Measurements from ENCODE around the gene LRRC43. TPM values are rescaled to one million over a fixed set of nuclear protein-coding genes. Genes with fewer than 3 reads are reported as not detected.

LRRC43 gene
- total RNA-seq, 1 donor from 2014 or later: 1.7 TPM

DNA sequence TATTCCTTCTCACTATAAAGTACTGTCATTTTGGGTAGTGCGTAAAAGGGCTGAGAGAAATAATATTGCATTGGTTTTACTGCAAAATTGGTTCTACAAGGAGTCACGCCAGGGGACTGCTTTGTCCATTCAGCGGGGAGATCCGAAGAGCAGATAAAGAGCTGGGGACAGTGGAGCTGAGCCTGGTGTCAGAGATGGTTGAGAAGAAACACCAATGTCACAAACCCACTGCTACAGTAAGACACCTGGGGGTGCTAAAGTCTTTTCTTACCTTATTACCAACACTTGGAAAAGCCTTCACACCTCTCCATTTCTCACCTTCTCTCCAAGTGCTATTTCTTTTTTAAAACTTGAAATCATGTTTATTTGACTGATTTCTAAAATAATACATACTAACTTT, 23.0 kb upstream of the LRRC43 start:
- Mint-ChIP-seq H3K4me3 (no peak overlapping the region), H3K4me1 (no peaks in the 10 kb centered on the region), H3K27ac (ENCODE audit: unreplicated experiment) (no peak overlapping the region), H3K9me3 (no peaks in the 10 kb centered on the region), H3K36me3 (ENCODE audit: low read depth) (no peaks in the 10 kb centered on the region), H3K27me3 (ENCODE audit: low read depth) (no peaks in the 10 kb centered on the region)
- TF ChIP-seq, protein P1, sequence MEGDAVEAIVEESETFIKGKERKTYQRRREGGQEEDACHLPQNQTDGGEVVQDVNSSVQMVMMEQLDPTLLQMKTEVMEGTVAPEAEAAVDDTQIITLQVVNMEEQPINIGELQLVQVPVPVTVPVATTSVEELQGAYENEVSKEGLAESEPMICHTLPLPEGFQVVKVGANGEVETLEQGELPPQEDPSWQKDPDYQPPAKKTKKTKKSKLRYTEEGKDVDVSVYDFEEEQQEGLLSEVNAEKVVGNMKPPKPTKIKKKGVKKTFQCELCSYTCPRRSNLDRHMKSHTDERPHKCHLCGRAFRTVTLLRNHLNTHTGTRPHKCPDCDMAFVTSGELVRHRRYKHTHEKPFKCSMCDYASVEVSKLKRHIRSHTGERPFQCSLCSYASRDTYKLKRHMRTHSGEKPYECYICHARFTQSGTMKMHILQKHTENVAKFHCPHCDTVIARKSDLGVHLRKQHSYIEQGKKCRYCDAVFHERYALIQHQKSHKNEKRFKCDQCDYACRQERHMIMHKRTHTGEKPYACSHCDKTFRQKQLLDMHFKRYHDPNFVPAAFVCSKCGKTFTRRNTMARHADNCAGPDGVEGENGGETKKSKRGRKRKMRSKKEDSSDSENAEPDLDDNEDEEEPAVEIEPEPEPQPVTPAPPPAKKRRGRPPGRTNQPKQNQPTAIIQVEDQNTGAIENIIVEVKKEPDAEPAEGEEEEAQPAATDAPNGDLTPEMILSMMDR (conservative IDR thresholded peaks at IDR 0.05): no peak
- no peak for DNase-seq (ENCODE audit: low read depth, low spot score)

DNA sequence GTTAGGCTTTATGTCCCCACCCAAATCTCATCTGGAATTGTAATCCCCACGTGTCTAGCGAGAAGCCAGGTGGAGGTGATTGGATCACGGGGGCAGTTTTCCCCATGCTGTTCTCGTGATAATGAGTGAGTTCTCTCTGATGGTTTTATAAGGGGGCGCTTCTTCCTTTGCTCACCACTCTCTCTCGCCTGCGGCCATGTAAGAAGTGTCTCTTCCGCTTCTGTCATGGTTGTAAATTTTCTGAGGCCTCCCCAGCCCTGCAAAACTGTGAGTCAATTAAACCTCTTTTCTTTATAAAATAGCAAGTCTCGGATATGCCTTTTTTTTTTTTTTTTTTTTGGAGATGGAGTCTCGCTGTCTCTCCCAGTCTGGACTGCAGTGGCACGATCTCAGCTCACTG, 22.2 kb upstream of the LRRC43 start:
- Mint-ChIP-seq H3K27ac (ENCODE audit: unreplicated experiment) (no peak overlapping the region), H3K27me3 (ENCODE audit: low read depth) (no peaks in the 10 kb centered on the region), H3K36me3 (ENCODE audit: low read depth) (no peaks in the 10 kb centered on the region), H3K4me1 (no peaks in the 10 kb centered on the region), H3K9me3 (no peaks in the 10 kb centered on the region), H3K4me3 (no peak overlapping the region)
- no peak for DNase-seq (ENCODE audit: low read depth, low spot score)
- TF ChIP-seq, protein P1 (conservative IDR thresholded peaks at IDR 0.05): no peak

DNA sequence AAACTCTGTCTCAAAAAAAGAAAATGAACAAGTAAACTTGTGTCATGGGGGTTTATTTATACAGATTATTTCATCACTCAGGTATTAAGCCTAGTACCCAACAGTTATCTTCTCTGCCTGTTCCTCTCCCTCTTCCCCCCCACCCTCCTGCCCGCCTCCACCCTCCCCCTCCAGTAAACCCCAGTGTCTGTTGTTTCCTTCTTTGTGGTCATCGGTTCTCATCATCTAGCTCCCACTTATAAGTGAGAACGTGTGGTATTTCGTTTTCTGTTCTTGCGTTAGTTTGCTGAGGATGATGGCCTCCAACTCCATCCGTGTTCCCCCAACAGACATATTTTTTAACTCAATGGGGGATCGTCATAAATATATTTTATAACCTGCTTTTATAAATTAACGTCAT, 21.2 kb upstream of the LRRC43 start:
- TF ChIP-seq, protein P1 (conservative IDR thresholded peaks at IDR 0.05): no peak
- H3K4me3 Mint-ChIP-seq: no peak overlapping the region
- H3K27me3 Mint-ChIP-seq (ENCODE audit: low read depth): no peaks in the 10 kb centered on the region
- H3K9me3 Mint-ChIP-seq: no peaks in the 10 kb centered on the region
- H3K27ac Mint-ChIP-seq (ENCODE audit: unreplicated experiment): no peak overlapping the region
- no peaks in the 10 kb centered on the region for H3K4me1 Mint-ChIP-seq
- no peak for DNase-seq (ENCODE audit: low read depth, low spot score)
- H3K36me3 Mint-ChIP-seq (ENCODE audit: low read depth): no peaks in the 10 kb centered on the region

DNA sequence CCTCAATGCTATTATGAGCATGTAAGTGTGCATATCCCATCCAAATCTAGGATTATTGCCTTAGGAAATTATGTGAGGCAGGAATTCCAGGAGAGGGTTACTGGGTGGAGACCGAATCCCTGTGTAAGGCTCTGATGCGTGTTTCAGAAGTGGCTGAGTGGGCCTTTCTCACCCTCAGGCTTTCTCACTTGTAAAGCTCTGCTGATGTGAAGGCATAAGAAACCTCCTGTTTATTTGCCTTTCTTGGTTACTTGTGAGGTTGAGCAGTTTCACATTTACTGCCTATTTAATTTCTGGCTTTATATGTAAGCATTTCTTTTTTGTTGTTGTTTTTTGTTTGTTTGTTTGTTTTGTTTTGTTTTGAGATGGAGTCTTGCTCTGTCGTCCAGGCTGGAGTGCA, 19.9 kb upstream of the LRRC43 start:
- Mint-ChIP-seq H3K4me3 (no peak overlapping the region), H3K36me3 (ENCODE audit: low read depth) (no peaks in the 10 kb centered on the region), H3K27ac (ENCODE audit: unreplicated experiment) (no peak overlapping the region), H3K4me1 (peaks cover 7% of the 10 kb centered on the region), H3K27me3 (ENCODE audit: low read depth) (no peaks in the 10 kb centered on the region), H3K9me3 (no peaks in the 10 kb centered on the region)
- TF ChIP-seq, protein P1 (conservative IDR thresholded peaks at IDR 0.05): no peak
- DNase-seq (ENCODE audit: low read depth, low spot score): no peak

DNA sequence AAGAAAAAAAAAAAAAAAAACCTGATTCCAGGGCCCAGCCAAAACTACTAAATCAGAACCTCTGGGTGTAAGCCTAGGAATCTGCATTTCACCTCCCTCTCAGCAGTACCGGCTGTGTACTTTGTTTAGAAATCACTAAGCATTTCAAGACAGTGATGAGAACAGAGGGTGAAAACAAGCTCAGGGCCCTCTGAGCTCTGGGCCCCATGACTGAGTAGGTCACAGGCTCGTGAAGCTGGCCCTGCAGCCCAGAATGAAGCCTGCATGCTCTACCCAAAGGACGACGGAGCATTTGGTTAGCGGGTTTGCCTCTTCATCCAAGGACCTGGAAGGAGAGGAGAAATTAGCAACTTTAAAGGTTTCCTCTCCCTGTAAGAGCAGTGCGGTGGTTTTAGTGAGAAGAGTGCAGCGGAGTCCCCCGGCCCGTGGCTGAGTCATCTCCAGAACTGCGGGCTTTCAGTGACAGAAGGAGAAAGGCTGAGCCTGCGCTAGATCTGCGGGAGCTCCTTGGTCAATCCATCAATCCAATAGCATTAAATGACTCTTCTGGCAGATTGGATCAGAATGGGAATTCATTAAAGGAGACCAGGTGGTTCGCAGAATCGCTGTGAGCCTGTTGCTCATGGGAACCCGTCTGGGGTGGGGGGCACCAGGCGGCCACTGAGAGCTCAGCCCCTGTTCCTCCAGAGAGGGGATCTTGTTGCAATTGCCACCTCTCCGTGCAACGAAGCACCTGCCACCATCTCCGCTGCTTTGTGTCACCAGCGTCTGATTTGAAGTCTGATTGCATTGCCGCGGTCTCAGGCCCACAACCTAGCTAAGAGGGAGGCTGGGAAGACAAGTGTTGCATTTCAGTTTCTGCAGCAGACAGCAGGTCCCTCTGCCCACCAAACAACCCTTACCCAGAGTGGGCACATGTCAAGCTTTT, 16.2 kb upstream of the LRRC43 start:
- no peak overlapping the region for H3K4me3 Mint-ChIP-seq
- no peaks in the 10 kb centered on the region for H3K9me3 Mint-ChIP-seq
- no peak for DNase-seq (ENCODE audit: low read depth, low spot score)
- TF ChIP-seq, protein P1 (conservative IDR thresholded peaks at IDR 0.05): no peak
- H3K4me1 Mint-ChIP-seq: peaks cover 7% of the 10 kb centered on the region
- H3K27me3 Mint-ChIP-seq (ENCODE audit: low read depth): no peaks in the 10 kb centered on the region
- no peaks in the 10 kb centered on the region for H3K36me3 Mint-ChIP-seq (ENCODE audit: low read depth)
- no peak overlapping the region for H3K27ac Mint-ChIP-seq (ENCODE audit: unreplicated experiment)

Data from neural crest cell (in vitro differentiated cells).